SK-N-MC (cell line): ENCODE measurements around the gene VWA3A.

Experiments
- EZH2 ChIP-seq: fragments of 200-600 bp; sonication (generic); IDR thresholded peaks from one replicate; pipeline ENCODE4 v1.6.1; 2017; ENCODE audit warnings: antibody characterized with exemption
- FOXP2 ChIP-seq: optimal IDR thresholded peaks from 2 replicates; pipeline ENCODE3; 2011; ENCODE audit warnings: mild to moderate bottlenecking, moderate library complexity; ENCODE audit not compliant: insufficient read depth; ENCODE audit errors: extremely low read length, control extremely low read depth
- POLR2AphosphoS5 ChIP-seq: IDR thresholded peaks from 2 replicates; pipeline ENCODE4 v1.6.1; 2012; ENCODE audit warnings: mild to moderate bottlenecking, low read depth, low read length, borderline replicate concordance

- no peak for TF ChIP-seq FOXP2
- TF ChIP-seq EZH2: no peak
- TF ChIP-seq POLR2AphosphoS5: no peak
These were observed 102.5 kb downstream of the VWA3A start for GRCh38 chr16:22194707-22195444.
